KG1 (cell line): ENCODE data around the gene FKBP3.
"Not testable (repeated sequence)": the region's sequence is repeated elsewhere in the genome, so short reads cannot be mapped to it uniquely, and the experiment has no call there.

ENCODE experiments used
- DNase-seq: peaks from one replicate; lab custom pipeline; 2025; lab: John Stamatoyannopoulos, UW

FKBP3 gene

GRCh38 chr14:45134051-45134958 is at the start of gene FKBP3:
Gene FKBP3 (minus strand): TSS chr14:45134481. CDS start chr14:45134456, 25 bp downstream.
- peak; percentile 99 for DNase-seq

DNA sequence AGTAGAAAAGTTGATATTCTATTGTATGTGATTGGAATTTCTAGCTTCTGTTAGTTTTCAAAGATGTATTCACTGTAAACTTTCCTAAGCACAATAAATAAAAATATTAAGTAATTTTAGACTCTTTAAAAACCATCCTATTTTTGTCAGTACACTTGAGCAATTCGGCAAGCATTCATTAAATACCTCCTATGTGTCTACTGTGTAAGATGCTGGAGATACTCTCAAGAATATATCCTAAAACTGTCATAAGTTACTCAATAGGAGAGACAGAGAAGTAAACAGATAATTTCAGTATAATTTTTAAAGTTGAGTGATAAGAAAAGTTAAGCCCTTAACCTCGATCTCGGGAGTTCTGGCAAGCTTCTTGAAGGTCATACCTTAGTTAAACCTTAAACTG is 47.5 kb upstream of the FKBP3 start:
- DNase-seq, result no peak

DNA sequence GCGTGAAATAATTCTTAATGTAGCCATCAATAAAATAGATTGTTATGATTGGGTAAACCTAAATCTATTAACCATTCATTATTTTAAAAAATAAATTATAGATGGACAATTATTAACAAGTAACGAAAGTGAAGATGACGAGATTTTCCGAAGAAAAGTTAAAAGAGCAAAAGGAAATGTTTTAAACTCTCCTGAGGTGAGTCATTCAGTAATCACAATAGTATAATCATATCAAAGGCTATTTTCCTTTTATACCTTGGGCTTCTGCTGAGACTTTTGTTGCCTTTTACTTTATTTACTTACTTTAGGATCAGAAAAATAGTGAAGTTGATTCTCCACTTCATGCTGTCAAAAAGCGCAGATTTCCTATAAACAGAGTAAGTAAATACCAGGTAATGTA is 47.0 kb upstream of the FKBP3 start:
- DNase-seq, result no peak

- DNase-seq, result no peak
Observed at GRCh38 chr14:45177076-45177475, 42.8 kb upstream of the FKBP3 start.

DNA sequence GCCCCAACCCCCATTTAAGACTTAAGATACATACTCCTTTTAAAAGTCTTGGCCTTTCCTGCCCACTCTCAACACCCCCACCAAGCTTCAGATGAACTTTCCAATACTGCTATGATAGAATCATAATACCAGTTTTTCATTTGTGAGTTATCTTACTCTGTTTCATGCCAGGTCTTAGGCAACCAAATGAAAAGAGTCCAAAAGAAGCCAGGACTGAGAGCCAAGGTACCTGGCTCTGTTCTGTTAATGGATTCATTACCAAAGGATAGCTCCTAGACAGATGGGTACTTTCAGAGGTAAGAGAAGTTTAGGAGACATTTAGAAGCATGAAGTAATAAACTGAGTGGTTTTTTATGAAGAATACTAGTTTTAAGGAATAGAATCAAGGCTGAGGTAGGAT is 35.6 kb upstream of the FKBP3 start:
- DNase-seq, result no peak

DNA sequence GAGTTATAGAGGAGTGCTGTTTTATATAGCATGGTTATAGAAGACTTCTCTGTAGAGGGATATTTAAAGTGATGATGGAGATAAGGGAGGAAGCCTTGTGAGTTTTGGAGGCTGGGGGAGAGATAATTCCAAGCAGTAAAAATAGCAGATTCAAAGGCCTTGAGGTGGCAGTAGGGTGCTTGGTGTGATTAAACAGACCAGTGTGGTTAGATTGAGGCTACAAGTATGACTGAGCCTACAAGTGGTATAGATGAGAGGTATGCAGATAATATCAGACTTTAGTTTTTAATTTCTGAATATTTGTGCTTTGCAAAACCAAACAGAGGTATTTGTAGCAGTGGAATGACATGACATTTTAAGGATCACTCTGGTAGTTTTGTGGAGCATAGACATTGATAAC is 21.8 kb upstream of the FKBP3 start:
- DNase-seq, result no peak

DNA sequence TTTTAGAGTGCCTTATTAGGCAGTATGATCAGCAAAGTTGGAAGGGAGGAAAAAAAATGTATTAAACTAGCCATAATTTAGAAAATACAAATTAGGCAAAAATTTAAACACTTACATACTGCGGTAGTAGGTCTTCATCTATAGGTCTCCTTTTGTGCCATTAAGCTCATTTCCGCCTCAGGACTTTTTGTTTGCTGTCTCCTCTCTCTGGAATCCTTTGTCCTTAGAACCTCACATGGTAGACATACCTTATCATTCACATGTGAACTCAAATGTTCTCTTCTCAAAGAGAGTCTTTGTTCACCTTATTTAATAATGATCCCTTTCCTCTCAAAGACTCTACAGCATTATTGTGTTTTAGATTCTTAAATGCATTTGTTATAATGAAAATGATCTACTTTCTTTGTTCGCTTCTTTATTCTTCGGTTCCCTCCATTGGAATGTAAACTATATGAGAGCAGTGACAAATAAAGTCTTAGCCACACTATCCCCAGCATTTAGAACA is 16.2 kb upstream of the FKBP3 start:
- DNase-seq, result no peak

DNA sequence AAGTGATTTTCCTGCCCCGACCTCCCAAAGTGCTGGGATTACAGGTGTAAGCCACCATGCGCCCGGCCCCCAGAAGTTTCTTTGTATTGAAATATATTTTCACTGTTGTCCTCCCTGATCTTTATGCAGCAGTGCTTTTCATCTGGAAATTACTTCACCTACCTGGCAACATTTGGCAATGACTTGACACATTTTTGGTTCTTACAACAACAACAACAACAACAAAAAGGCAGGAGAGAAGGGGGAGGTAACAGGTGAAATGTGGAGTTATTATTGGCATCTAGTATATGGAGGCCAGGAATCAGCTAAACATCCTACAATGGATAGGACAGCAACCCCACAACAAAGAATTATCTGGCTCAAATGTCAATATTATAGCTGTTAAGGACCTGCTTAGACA is 15.3 kb upstream of the FKBP3 start:
- DNase-seq, result no peak

DNA sequence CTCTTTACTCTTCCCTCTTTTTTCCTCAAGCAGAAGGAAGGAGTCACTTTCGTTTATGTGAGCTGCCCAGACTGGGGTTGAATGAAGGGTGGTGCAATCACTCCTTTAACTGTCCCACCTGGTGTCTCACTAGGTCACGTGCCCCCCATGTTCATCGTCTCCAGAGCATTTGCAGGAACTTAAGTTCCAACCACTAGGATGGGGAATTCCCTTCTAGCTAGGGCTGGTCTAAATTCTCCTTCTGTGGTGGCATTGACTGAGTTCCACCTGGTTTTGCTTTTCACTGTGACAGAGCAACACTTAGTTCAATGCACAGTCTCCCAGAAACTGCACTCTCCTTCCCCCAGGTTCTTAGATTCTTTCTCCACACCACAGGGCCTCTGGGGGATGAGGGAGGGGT is 10.9 kb upstream of the FKBP3 start:
- DNase-seq, result no peak

DNA sequence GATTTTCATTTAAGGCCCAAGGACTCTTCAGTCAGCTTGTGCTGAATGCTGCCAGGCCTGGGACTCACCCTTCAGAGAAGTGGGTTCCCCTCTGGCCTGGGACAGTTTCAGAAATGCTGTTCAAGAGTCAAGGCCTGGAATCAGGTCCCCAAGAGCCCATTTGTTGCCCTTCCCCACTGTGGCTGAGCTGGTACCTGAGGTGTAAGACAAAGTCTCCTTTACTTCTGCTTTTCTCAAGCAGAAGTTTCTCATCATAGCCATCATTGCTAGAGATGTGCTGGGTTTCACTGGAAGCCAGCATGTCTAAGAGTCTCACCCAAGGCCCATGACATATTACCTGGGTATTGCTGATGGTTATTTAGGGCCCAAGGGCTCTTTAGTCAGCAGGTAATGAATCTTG is 10.4 kb upstream of the FKBP3 start:
- DNase-seq, result no peak

DNA sequence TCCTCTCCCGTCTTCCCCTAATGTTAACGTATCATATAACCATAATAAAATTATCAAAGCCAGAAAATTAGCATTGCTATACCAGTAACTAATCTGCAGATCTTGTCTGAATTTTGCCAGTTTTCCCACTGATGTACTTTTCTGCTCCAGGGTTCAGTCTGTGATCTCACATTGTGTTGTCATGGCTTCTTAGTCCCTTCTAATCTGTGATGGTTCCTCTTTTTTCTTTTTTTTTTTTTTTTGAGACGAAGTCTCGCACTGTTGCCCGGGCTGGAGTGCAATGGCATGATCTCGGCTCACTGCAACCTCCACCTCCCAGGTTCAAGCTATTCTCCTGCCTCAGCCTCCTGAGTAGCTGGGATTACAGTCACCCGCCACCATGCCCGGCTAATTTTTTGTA is 7.8 kb upstream of the FKBP3 start:
- not testable (repeated sequence) for DNase-seq

DNA sequence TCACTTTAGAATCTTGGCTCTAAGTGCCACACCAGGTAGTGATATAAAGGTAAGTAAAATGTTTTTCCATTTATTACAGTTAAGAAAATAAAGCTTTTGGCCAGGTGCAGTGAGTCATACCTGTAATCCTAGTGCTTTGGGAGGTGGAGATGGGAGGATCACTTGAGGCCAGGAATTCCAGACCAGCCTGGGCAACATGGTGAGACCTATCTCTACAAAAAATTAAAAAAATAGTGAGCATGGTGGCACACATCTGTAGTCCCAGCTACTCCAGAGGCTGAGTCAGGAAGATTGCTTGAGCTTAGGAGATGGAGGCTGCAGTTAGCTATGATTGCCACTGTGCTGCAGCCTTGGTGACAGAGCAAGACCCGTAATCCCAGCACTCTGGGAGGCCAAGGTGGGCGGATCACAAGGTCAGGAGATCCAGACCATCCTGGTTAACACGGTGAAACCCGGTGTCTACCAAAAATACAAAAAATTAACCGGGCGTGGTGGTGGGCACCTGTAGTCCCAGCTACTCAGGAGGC is 6.4 kb upstream of the FKBP3 start:
- DNase-seq, result no peak

DNA sequence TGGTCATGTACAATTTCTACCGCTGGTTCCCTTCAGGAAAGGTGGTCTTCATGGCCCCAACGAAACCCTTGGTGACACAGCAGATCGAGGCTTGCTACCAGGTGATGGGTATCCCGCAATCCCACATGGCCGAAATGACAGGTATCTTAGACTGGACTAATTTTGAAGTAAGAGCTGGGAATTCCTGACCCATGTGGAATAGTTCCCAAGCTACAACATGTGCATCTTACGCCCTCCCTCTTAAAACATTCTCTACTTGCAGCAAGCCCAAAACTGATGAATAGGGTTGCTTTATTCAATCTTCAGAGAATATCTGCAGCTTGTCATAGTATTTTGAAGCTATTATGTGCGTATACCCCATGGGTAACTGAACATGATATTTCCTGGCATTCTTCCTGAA is 2.1 kb upstream of the FKBP3 start:
- no peak for DNase-seq

GRCh38 chr14:45135659-45136395 is 1.5 kb upstream of the FKBP3 start, which contains the start of gene FANCM:
Gene FANCM (plus strand): TSS chr14:45135930. CDS start chr14:45136032, 102 bp downstream.
- DNase-seq, result peak; percentile 95

DNA sequence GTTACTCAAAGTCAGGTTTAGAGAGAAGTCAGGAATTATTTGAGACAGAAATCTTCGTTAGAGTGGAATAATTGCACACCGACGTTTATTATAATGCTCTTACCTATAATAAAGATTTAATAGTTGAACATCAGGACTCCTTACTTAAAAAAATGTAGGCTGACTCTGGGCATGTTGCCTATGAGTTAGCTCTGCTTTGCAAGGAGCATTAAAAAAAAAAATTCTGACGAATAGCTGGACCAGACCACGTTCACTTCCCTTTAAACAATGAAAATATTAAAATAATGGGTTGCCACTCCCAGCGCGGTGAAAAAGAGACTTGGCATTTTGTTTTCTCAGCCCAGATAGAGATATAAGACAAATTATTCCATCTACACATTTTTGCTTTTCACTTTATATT is 875 bp upstream of the FKBP3 start:
- no peak for DNase-seq

GRCh38 chr14:45133683-45134050 is 614 bp downstream of the FKBP3 start:
- no peak for DNase-seq

DNA sequence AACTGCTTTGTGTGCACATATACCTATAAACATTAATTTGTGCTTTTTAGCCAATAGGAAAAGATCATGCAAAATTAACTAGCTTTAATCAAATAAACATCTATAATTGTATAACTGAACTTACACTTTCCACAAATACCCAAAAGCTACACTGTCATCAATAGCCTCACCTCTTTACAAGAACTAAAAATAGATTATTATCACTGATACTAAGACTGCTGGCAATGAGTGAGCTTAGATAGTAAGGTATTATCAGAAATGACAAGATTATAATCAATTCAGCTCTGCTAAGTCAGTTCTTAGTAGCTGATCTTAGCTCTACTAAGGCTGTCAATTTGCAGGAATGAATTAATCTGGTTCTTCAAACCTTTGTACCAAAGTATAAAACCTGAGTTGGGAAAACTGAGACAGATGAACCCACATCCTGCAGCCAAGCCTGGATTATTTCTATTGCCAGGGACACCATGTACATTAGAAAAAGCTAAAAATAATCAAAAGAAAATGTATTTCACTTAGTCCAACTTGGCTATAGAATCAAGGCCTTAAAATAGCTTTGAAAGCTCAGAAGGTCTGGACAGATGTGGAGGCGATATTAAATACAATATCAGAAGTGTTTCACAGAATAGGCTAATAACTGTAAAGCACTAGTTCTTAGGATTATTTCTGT is 5.2 kb downstream of the FKBP3 start:
- DNase-seq, result no peak

- no peak for DNase-seq
Observed at GRCh38 chr14:45125754-45126153, 8.5 kb downstream of the FKBP3 start.

- no peak for DNase-seq
Observed at GRCh38 chr14:45123271-45123670, 11.0 kb downstream of the FKBP3 start.

GRCh38 chr14:45120096-45120495 is 14.2 kb downstream of the FKBP3 start:
- no peak for DNase-seq

DNA sequence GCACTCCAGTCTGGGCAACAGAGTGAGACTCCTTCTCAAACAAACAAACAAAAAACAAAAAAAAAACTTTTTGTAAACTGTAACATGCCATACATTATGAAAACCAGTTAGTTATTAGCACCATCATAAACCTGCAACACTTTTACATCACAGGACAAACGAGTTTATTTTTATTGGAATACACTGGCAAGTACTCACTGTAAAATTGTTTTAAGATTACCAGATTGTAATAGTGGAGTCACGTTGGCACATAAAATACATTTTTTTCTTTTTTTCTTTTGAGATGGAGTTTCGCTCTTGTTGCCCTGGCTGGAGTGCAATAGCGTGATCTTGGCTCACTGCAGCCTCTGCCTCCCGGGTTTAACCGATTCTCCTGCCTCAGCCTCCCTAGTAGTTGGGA is 15.7 kb downstream of the FKBP3 start:
- no peak for DNase-seq

GRCh38 chr14:45114327-45114726 is 20.0 kb downstream of the FKBP3 start:
- no peak for DNase-seq
